Right lobe of liver (tissue), 6 donors: ENCODE data around the gene ZNF445. TPM values are rescaled to one million over a fixed set of nuclear protein-coding genes. Genes with fewer than 3 reads are reported as not detected.
"Not testable (repeated sequence)": the region's sequence is repeated elsewhere in the genome, so short reads cannot be mapped to it uniquely, and the experiment has no call there.

Experiments
- ATAC-seq, 4 donors: fragments of 200-7000 bp; cut with Tn5 transposase; one replicate each; pipeline ENCODE4 v1.9.1; 2020; ENCODE audit warnings: mild to moderate bottlenecking in 4 of 4, moderate library complexity in 4 of 4
- DNase-seq, 3 donors: peaks; one replicate each; pipeline ENCODE4 v3.0.0-alpha.2; 2020
- H3K27ac ChIP-seq, 3 donors: fragments of 200-600 bp; one replicate each; pipeline ENCODE4 v1.8.0; 2022
- H3K27me3 ChIP-seq, 2 donors: fragments of 200-600 bp; one replicate each; pipeline ENCODE4 v1.8.0; 2022
- H3K36me3 ChIP-seq, 4 donors: fragments of 200-600 bp; sonication (generic) in 1 of 4; one replicate each; pipeline versions ENCODE4 v1.5.1 to v1.8.0; 2017 to 2022; ENCODE audit warnings: control low read depth in 1 of 4
- H3K4me1 ChIP-seq, 4 donors: fragments of 200-600 bp; sonication (generic) in 1 of 4; one replicate each; pipeline versions ENCODE4 v1.5.1 to v1.8.0; 2017 to 2022; ENCODE audit warnings: control low read depth in 1 of 4
- H3K4me3 ChIP-seq, 3 donors: fragments of 200-600 bp; one replicate each; pipeline ENCODE4 v1.8.0; 2022
- H3K9me3 ChIP-seq, 4 donors: fragments of 200-600 bp; sonication (generic) in 1 of 4; one replicate each; pipeline versions ENCODE4 v1.5.1 to v1.8.0; 2017 to 2022; ENCODE audit warnings: control low read depth in 1 of 4
- CTCF ChIP-seq, 4 donors: fragments of 200-600 bp in 3 of 4; fragments of 450-650 bp in 1 of 4; IDR thresholded peaks; one replicate each; pipeline versions ENCODE4 v1.5.1 to v1.8.0; 2016 to 2022; ENCODE audit warnings: antibody characterized with exemption in 4 of 4, mild to moderate bottlenecking in 2 of 4
- POLR2A ChIP-seq: fragments of 450-650 bp; IDR thresholded peaks from one replicate; pipeline ENCODE4 v1.6.1; 2017; ENCODE audit warnings: antibody characterized with exemption, mild to moderate bottlenecking
- WGBS: methylation state at CpG from one replicate; pipeline ENCODE4 v1.1.6; 2018; ENCODE audit warnings: low coverage, low lambda C conversion rate; ENCODE audit not compliant: insufficient coverage; ENCODE audit errors: missing lambda C conversion rate; 5-methylcytosine and 5-hydroxymethylcytosine counted together
- intact Hi-C, 2 donors: fragments of 100-400 bp; cut with DNase I; formaldehyde crosslinking; loops; one replicate each; pipeline versions ENCODE4 v1.11.2 to v1.14.1; 2022
- total RNA-seq, 6 experiments: library from RNA; depleted of rRNA in 2 of 6; stranded (reverse); fragments of >200 nt in 2 of 6; fragmentation: NEBNext Ultra II Directional in 3 of 6; extraction: Animal tissue kit (Norgen Biotek cat#: 25700) in 3 of 6; gene quantifications; one replicate each; pipeline versions ENCODE4 v1.1.0 to v1.2.4, GENCODE V29; 2016 to 2023
- donor health status: DM: no; HTN: yes; CAD: no.
- donor health status: DM: no; HTN: no; CAD: no.
- donor health status: DM: no; HTN: no; CAD: no.
- donor health status: DM: no; HTN: yes; CAD: no.
- donor health status: DM: no; HTN: yes; CAD: no.

The ZNF445 gene
- total RNA-seq, 6 experiments from 2014 or later = 3.2 to 10.1 (median 8.9) TPM

- Histone ChIP-seq H3K4me1 (peaks cover 0 to 5% (median 2%) of the 10 kb centered on the region in 4 donors), H3K9me3 (peaks cover 0 to 9% (median 0%) of the 10 kb centered on the region in 4 donors), H3K36me3 (no peaks in the 10 kb centered on the region), H3K27me3 (no peaks in the 10 kb centered on the region), H3K4me3 (peak overlapping the region; percentile 88 to 99 (median 97)), H3K27ac (peak overlapping the region in 1 of 3 donors; percentile 74)
- ATAC-seq = no peak
- no peak for DNase-seq
- intact Hi-C loops = no loop called here
- TF ChIP-seq POLR2A (no peak), CTCF (IDR thresholded peaks at IDR 0.05) (no peak)
- 31% methylated on average over 2 of the region's 2 CpGs for WGBS
Measured at GRCh38 chr3:44509393-44509921, 32.0 kb upstream of the ZNF445 start.

GRCh38 chr3:44506961-44507360, 29.5 kb upstream of the ZNF445 start:
- DNase-seq (no peak), ATAC-seq (no peak)
- H3K4me3 ChIP-seq = no peak overlapping the region
- H3K4me1 ChIP-seq = peaks cover 0 to 5% (median 2%) of the 10 kb centered on the region in 4 donors
- no peak overlapping the region for H3K27ac ChIP-seq
- no peak for TF ChIP-seq CTCF (IDR thresholded peaks at IDR 0.05)
- no peak for TF ChIP-seq POLR2A
- intact Hi-C loops = no loop called here
- no peaks in the 10 kb centered on the region for H3K27me3 ChIP-seq
- peaks cover 0 to 15% (median 0%) of the 10 kb centered on the region in 4 donors for H3K9me3 ChIP-seq
- H3K36me3 ChIP-seq = peaks cover 0 to 5% (median under 1%) of the 10 kb centered on the region in 4 donors
- 86% methylated on average over 5 of the region's 5 CpGs for WGBS

GRCh38 chr3:44506556-44506955, 29.1 kb upstream of the ZNF445 start:
- ATAC-seq = no peak
- WGBS = 86% methylated on average over 3 of the region's 3 CpGs

GRCh38 chr3:44504566-44504965, 27.1 kb upstream of the ZNF445 start:
- H3K36me3 ChIP-seq = peaks cover 0 to 20% (median 4%) of the 10 kb centered on the region in 4 donors
- H3K4me3 ChIP-seq = no peak overlapping the region
- WGBS = 92% methylated on average over 1 of the region's 1 CpG
- no peak for ATAC-seq
- no peaks in the 10 kb centered on the region for H3K27me3 ChIP-seq
- H3K9me3 ChIP-seq = peaks cover 0 to 31% (median 2%) of the 10 kb centered on the region in 4 donors
- DNase-seq = no peak
- intact Hi-C loops = no loop called here
- TF ChIP-seq POLR2A (no peak), CTCF (IDR thresholded peaks at IDR 0.05) (no peak)
- H3K4me1 ChIP-seq = peaks cover 0 to 4% (median under 1%) of the 10 kb centered on the region in 4 donors
- H3K27ac ChIP-seq = no peak overlapping the region

More at GRCh38 chr3:44506556-44506955, 29.1 kb upstream of the ZNF445 start:
- intact Hi-C loops = no loop called here
- no peak overlapping the region for H3K27ac ChIP-seq
- TF ChIP-seq POLR2A (no peak), CTCF (IDR thresholded peaks at IDR 0.05) (no peak)
- no peak for DNase-seq
- no peak overlapping the region for H3K4me3 ChIP-seq
- H3K27me3 ChIP-seq = no peaks in the 10 kb centered on the region
- peaks cover 0 to 5% (median 2%) of the 10 kb centered on the region in 4 donors for H3K4me1 ChIP-seq
- peaks cover 0 to 6% (median 3%) of the 10 kb centered on the region in 4 donors for H3K36me3 ChIP-seq
- H3K9me3 ChIP-seq = peaks cover 0 to 19% (median 0%) of the 10 kb centered on the region in 4 donors

GRCh38 chr3:44503178-44503577, 25.7 kb upstream of the ZNF445 start:
- WGBS = 100% methylated on average over 1 of the region's 2 CpGs
- DNase-seq, H3K4me1 ChIP-seq, H3K27ac ChIP-seq, intact Hi-C loops, H3K4me3 ChIP-seq, ATAC-seq, H3K27me3 ChIP-seq: not testable (repeated sequence)
- peaks cover 0 to 26% (median 5%) of the 10 kb centered on the region in 4 donors for H3K36me3 ChIP-seq
- peaks cover 0 to 43% (median 10%) of the 10 kb centered on the region in 4 donors for H3K9me3 ChIP-seq
